Measurements from ENCODE around the gene KLF3. TPM values are rescaled to one million over a fixed set of nuclear protein-coding genes. Genes with fewer than 3 reads are reported as not detected.

KLF3 gene
- total and polyA plus RNA-seq, 2 of the 8 experiments (the other 6 are each of a cell fraction or from before 2014, with no cell fraction given): 8.0 to 14.9 TPM

DNA sequence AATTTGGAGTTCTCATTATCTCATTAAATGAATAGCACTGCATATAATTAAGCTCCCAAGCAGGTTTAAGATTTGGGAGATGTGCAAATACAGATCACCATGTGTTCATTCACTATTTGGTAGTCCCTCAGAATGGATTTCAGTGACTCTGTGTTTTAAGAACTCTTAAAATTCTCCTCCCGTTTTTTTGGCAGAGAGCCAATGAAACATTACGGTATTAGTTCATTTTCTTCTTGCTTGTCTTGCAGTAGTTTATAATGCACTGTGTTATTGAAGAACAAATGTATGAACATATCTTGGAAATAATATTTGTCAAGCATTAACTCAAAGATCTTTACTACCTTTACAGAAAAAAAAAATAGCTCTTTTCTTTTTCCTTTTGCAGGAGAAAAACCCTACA, 32.7 kb downstream of the KLF3 start:
- Histone ChIP-seq H2BK20ac (ENCODE audit: low read length) (no peak overlapping the region), H3K36me3 (ENCODE audit: control insufficient read depth in 2 of 4, insufficient read depth in 4 of 4, low read length in 3 of 4) (peaks cover 0 to 34% (median 18%) of the 10 kb centered on the region in 4 experiments; a peak in 5 of 8 replicates), H2BK15ac (ENCODE audit: low read length) (no peak overlapping the region), H3K14ac (ENCODE audit: insufficient read length) (no peak overlapping the region), H3K9me3 (ENCODE audit: insufficient read depth in 2 of 2, low read depth in 1 of 2, low read length in 1 of 2) (no peaks in the 10 kb centered on the region), H3K4me3 (ENCODE audit: extremely low read depth in 1 of 4, insufficient read depth in 2 of 4, low read depth in 3 of 4, low read length in 4 of 4) (no peak overlapping the region), H3K27ac (ENCODE audit: low read depth, low read length) (no peak overlapping the region), H4K8ac (ENCODE audit: extremely low read depth, insufficient read depth, low read length) (no peak overlapping the region), H4K5ac (ENCODE audit: insufficient read length, low read depth, low read length) (no peak overlapping the region), H2AK5ac (ENCODE audit: low read depth, low read length) (no peak overlapping the region), H3K4ac (replicated peaks; ENCODE audit: insufficient read length, low read depth, low read length) (no peak overlapping the region), H3K23ac (ENCODE audit: insufficient read length) (no peak overlapping the region), H3K18ac (ENCODE audit: extremely low read depth, low read length) (no peak overlapping the region), H4K91ac (replicated peaks; ENCODE audit: insufficient read length, low read length) (no peak overlapping the region), H3K79me1 (ENCODE audit: low read depth, low read length) (no peaks in the 10 kb centered on the region), H3K27me3 (replicated peaks in 1 of 4; ENCODE audit: control insufficient read depth in 3 of 4, extremely low read depth in 1 of 4, insufficient read depth in 3 of 4, low read length in 3 of 4) (no peaks in the 10 kb centered on the region), H2BK120ac (replicated peaks; ENCODE audit: low read depth, low read length) (no peak overlapping the region), H2BK12ac (ENCODE audit: low read depth, low read length) (no peak overlapping the region), H2BK5ac (ENCODE audit: low read depth, low read length) (no peak overlapping the region), H3K4me1 (replicated peaks in 1 of 4; ENCODE audit: control insufficient read depth in 3 of 4, insufficient read depth in 4 of 4, low read length in 3 of 4) (peaks cover 0 to 4% (median 0%) of the 10 kb centered on the region in 4 experiments; a peak in 1 of 7 replicates), H3K23me2 (ENCODE audit: low read depth, low read length) (no peaks in the 10 kb centered on the region), H3K9ac (replicated peaks in 1 of 4; ENCODE audit: extremely low read depth in 1 of 4, low read depth in 3 of 4, low read length in 3 of 4) (no peak overlapping the region), H2AFZ (ENCODE audit: low read length) (no peak overlapping the region), H3K79me2 (ENCODE audit: control insufficient read depth in 1 of 2, insufficient read depth in 2 of 2, low read length in 2 of 2) (no peaks in the 10 kb centered on the region), H3K4me2 (ENCODE audit: insufficient read depth in 1 of 2, low read depth in 2 of 2, low read length in 2 of 2) (no peak overlapping the region), H3K56ac (replicated peaks; ENCODE audit: insufficient read length, low read depth, low read length) (no peak overlapping the region), H4K20me1 (replicated peaks in 1 of 2; ENCODE audit: control insufficient read depth in 1 of 2, insufficient read depth in 2 of 2, low read length in 2 of 2) (no peaks in the 10 kb centered on the region)
- TF ChIP-seq KDM5A (IDR thresholded peaks at IDR 0.05; ENCODE audit: low read length) (no peak), SRF (IDR thresholded peaks at IDR 0.05; ENCODE audit: low read depth, low read length) (no peak), SUZ12 (IDR thresholded peaks at IDR 0.05; ENCODE audit: low read length) (no peak), BACH1 (IDR thresholded peaks at IDR 0.05; ENCODE audit: low read length) (no peak), KDM1A (IDR thresholded peaks at IDR 0.05; ENCODE audit: borderline replicate concordance, low read length) (no peak), NANOG (IDR thresholded peaks at IDR 0.05; ENCODE audit: insufficient read depth, low read depth, low read length, poor library complexity, severe bottlenecking) (no peak), CEBPB (IDR thresholded peaks at IDR 0.05; ENCODE audit: low read depth, low read length) (no peak), PHF8 (conservative IDR thresholded peaks at IDR 0.05; ENCODE audit: low read depth, low read length) (no peak), NRF1 (IDR thresholded peaks at IDR 0.05; ENCODE audit: low read depth, low read length) (no peak), KDM4A (IDR thresholded peaks at IDR 0.05; ENCODE audit: low read depth, low read length, severe bottlenecking) (no peak), SIRT6 (IDR thresholded peaks at IDR 0.05; ENCODE audit: low read length) (no peak)
- TF ChIP-seq, protein P1, sequence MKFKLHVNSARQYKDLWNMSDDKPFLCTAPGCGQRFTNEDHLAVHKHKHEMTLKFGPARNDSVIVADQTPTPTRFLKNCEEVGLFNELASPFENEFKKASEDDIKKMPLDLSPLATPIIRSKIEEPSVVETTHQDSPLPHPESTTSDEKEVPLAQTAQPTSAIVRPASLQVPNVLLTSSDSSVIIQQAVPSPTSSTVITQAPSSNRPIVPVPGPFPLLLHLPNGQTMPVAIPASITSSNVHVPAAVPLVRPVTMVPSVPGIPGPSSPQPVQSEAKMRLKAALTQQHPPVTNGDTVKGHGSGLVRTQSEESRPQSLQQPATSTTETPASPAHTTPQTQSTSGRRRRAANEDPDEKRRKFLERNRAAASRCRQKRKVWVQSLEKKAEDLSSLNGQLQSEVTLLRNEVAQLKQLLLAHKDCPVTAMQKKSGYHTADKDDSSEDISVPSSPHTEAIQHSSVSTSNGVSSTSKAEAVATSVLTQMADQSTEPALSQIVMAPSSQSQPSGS (IDR thresholded peaks at IDR 0.05; ENCODE audit: low read length): no peak
- FAIRE-seq: no peak
- DNase-seq (ENCODE audit: low read depth in 1 of 2, low spot score in 2 of 2): no peak
- WGBS, 2 experiments (ENCODE audit: extremely low coverage in 1 of 2, insufficient coverage in 1 of 2, insufficient read length in 1 of 2, insufficient replicate concordance in 2 of 2, low coverage in 1 of 2, low lambda C conversion rate in 2 of 2, missing lambda C conversion rate in 1 of 2): 92% methylated on average over 2 of the region's 2 CpGs; no CpG with 5 or more reads in 1 of the 2 experiments
- ChIA-PET POLR2A (ENCODE audit: partially characterized antibody) (no interaction called here), CTCF (ENCODE audit: partially characterized antibody) (interaction anchor here (0.8 to 1.0 kb wide), 3 partner anchors 12 to 378 kb away, joined by 3 to 4 read pairs (median 3); no protein-coding TSS in a partner anchor)
